K562 (cell line): ENCODE data around the gene IFT22. TPM values are rescaled to one million over a fixed set of nuclear protein-coding genes. Genes with fewer than 3 reads are reported as not detected.

Experiments
- ARNT ChIP-seq, 2 experiments: fragments of 450-650 bp; IDR thresholded peaks; 2 replicates each; pipeline ENCODE4 v1.6.1; 2016; ENCODE audit warnings: mild to moderate bottlenecking in 1 of 2
- CAMTA2 ChIP-seq: fragments of 250-450 bp; sonication (Bioruptor Pico); conservative IDR thresholded peaks from 2 replicates; pipeline ENCODE4 v1.5.1; 2022
- CEBPG ChIP-seq, 3 experiments: fragments of 200-800 bp in 1 of 3; sonication (Bioruptor generic) in 1 of 3; sonication (generic) in 1 of 3; formaldehyde crosslinking in 1 of 3; IDR thresholded peaks in 2 of 3; conservative IDR thresholded peaks in 1 of 3; 2 replicates each; pipeline versions ENCODE4 v1.6.1 to v1.8.0; 2016 to 2022; ENCODE audit warnings: missing compliant biosample characterization in 2 of 3, missing genetic modification characterization in 2 of 3, mild to moderate bottlenecking in 1 of 3, missing genetic modification reagents in 1 of 3
- ELF1 ChIP-seq: fragments of 200-800 bp; sonication (Bioruptor generic); IDR thresholded peaks from 2 replicates; pipeline ENCODE4 v1.6.1; 2016; ENCODE audit warnings: missing genetic modification characterization, missing compliant biosample characterization
- HNRNPL ChIP-seq: fragments of 200-400 bp; formaldehyde crosslinking; IDR thresholded peaks from 2 replicates; pipeline ENCODE4 v1.6.1; 2017; ENCODE audit warnings: low read depth, mild to moderate bottlenecking, low read length
- IFI16 ChIP-seq: fragments of 250-450 bp; sonication (Bioruptor Pico); IDR thresholded peaks from 2 replicates; pipeline ENCODE4 v2.1.2; 2022; ENCODE audit warnings: mild to moderate bottlenecking, inconsistent platforms
- SIN3A ChIP-seq, 2 experiments: fragments of 150-350 bp in 1 of 2; IDR thresholded peaks; 2 replicates each; pipeline ENCODE4 v1.6.1; 2011 to 2016; ENCODE audit warnings: borderline replicate concordance in 2 of 2, low read depth in 2 of 2, low read length in 2 of 2, mild to moderate bottlenecking in 2 of 2, moderate library complexity in 2 of 2; ENCODE audit not compliant: control insufficient read depth in 1 of 2
- SIN3B ChIP-seq: fragments of 450-650 bp; IDR thresholded peaks from 2 replicates; pipeline ENCODE4 v1.6.1; 2017; ENCODE audit warnings: low read depth, mild to moderate bottlenecking, moderate library complexity
- polyA plus RNA-seq, 8 experiments: library from polyadenylated mRNA; depleted of rRNA in 4 of 8; stranded (reverse) in 5 of 8; unstranded in 3 of 8; fragments of >200 nt; fragmentation: Nextera tagmentation in 2 of 8; fragmentation: Illumina TruSeq in 1 of 8; extraction: Ambion mirVana in 2 of 8; extraction: Trizol in 1 of 8; gene quantifications; 2 replicates each; pipeline versions ENCODE4 v1.2.1 to v1.2.3, GENCODE V29; 2011 to 2014; ENCODE audit warnings: inconsistent platforms in 1 of 8, missing spikeins in 1 of 8
- total RNA-seq, 7 experiments: library from RNA; depleted of rRNA in 6 of 7; stranded (reverse); fragments of >200 nt in 6 of 7; fragmentation: Illumina TruSeq in 2 of 7; extraction: Trizol in 2 of 7; gene quantifications; 2 replicates each; pipeline versions ENCODE4 v1.2.1 to v1.2.3, GENCODE V29; 2011 to 2021; ENCODE audit warnings: low replicate concordance in 1 of 7
- TF ChIP-seq, protein P1 (sequence below): sonication (generic); formaldehyde crosslinking; IDR thresholded peaks from 2 replicates; pipeline ENCODE4 v1.8.0; 2022; ENCODE audit warnings: mild to moderate bottlenecking, missing genetic modification reagents
- TF ChIP-seq, protein P2 (sequence below): sonication (generic); formaldehyde crosslinking; IDR thresholded peaks from 2 replicates; pipeline ENCODE4 v1.8.0; 2022; ENCODE audit warnings: mild to moderate bottlenecking, missing genetic modification reagents
- TF ChIP-seq, protein P3 (sequence below): fragments of 250-450 bp; sonication (Bioruptor Pico); IDR thresholded peaks from 2 replicates; pipeline ENCODE4 v1.4.0; 2020
- TF ChIP-seq, protein P4 (sequence below): IDR thresholded peaks from 2 replicates; pipeline ENCODE4 v1.6.1; 2012; ENCODE audit warnings: low read depth, low read length, improper control_type of control experiment, borderline replicate concordance

Gene IFT22
- total and polyA plus RNA-seq, 9 of the 15 experiments (the other 6 are each of a cell fraction or from before 2014, with no cell fraction given), result 6.3 to 18.2 (median 7.7) TPM

DNA sequence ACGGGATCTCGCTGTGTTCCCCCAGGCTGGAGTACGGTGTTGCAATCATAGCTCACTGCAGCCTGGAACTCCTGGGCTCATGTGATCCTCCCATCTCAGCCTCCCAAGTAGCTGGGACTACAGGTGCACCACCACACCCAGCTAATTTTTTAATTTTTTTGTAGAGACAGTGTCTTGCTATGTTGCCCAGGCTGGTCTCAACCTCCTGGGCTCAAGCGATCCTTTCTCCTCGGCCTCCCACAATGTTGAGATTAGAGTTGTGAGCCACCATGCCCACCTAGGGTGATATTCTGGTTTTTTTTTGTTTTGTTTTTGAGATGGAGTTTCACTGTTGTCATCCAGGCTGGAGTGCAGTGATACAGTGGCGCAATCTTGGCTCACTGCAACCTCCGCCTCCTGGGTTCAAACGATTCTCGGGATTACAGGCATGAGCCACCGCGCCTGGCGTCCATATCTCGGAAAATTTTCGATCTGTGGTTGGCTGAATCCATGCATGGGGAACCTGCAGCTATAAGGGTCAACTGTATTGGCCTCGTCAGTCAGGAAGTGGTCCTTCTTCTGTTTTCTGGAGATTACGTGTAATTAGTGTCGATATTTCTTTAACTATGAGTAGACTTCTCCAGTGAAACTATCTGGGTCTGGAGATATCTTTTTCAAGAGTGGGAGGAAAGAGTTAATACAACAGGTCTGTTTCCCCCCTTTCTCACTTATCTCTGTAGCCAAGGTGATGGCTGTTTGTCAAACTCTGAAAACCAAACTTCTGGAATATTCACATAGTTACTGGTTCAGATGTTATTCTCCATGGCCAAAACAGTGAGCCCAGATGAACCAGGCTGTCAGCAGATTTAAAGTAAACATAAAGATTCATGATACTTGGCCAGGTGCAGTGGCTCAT lies 55.7 kb downstream of the IFT22 start (continued):
- TF ChIP-seq, protein P1, sequence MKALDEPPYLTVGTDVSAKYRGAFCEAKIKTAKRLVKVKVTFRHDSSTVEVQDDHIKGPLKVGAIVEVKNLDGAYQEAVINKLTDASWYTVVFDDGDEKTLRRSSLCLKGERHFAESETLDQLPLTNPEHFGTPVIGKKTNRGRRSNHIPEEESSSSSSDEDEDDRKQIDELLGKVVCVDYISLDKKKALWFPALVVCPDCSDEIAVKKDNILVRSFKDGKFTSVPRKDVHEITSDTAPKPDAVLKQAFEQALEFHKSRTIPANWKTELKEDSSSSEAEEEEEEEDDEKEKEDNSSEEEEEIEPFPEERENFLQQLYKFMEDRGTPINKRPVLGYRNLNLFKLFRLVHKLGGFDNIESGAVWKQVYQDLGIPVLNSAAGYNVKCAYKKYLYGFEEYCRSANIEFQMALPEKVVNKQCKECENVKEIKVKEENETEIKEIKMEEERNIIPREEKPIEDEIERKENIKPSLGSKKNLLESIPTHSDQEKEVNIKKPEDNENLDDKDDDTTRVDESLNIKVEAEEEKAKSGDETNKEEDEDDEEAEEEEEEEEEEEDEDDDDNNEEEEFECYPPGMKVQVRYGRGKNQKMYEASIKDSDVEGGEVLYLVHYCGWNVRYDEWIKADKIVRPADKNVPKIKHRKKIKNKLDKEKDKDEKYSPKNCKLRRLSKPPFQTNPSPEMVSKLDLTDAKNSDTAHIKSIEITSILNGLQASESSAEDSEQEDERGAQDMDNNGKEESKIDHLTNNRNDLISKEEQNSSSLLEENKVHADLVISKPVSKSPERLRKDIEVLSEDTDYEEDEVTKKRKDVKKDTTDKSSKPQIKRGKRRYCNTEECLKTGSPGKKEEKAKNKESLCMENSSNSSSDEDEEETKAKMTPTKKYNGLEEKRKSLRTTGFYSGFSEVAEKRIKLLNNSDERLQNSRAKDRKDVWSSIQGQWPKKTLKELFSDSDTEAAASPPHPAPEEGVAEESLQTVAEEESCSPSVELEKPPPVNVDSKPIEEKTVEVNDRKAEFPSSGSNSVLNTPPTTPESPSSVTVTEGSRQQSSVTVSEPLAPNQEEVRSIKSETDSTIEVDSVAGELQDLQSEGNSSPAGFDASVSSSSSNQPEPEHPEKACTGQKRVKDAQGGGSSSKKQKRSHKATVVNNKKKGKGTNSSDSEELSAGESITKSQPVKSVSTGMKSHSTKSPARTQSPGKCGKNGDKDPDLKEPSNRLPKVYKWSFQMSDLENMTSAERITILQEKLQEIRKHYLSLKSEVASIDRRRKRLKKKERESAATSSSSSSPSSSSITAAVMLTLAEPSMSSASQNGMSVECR, result peak; percentile 60; the same call in 1 of the 2 replicates
- TF ChIP-seq, protein P2, sequence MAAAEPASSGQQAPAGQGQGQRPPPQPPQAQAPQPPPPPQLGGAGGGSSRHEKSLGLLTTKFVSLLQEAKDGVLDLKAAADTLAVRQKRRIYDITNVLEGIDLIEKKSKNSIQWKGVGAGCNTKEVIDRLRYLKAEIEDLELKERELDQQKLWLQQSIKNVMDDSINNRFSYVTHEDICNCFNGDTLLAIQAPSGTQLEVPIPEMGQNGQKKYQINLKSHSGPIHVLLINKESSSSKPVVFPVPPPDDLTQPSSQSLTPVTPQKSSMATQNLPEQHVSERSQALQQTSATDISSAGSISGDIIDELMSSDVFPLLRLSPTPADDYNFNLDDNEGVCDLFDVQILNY (CRISPR knock-in tag), result no peak
- TF ChIP-seq HNRNPL, result no peak
- peak in 1 of 2 experiments; percentile 72; a peak in 2 of 4 replicates for TF ChIP-seq ARNT (IDR thresholded peaks at IDR 0.05)
- TF ChIP-seq SIN3B, result no peak
- TF ChIP-seq IFI16 (CRISPR knock-in tag), result no peak
- no peak for TF ChIP-seq CAMTA2
- TF ChIP-seq, protein P3, sequence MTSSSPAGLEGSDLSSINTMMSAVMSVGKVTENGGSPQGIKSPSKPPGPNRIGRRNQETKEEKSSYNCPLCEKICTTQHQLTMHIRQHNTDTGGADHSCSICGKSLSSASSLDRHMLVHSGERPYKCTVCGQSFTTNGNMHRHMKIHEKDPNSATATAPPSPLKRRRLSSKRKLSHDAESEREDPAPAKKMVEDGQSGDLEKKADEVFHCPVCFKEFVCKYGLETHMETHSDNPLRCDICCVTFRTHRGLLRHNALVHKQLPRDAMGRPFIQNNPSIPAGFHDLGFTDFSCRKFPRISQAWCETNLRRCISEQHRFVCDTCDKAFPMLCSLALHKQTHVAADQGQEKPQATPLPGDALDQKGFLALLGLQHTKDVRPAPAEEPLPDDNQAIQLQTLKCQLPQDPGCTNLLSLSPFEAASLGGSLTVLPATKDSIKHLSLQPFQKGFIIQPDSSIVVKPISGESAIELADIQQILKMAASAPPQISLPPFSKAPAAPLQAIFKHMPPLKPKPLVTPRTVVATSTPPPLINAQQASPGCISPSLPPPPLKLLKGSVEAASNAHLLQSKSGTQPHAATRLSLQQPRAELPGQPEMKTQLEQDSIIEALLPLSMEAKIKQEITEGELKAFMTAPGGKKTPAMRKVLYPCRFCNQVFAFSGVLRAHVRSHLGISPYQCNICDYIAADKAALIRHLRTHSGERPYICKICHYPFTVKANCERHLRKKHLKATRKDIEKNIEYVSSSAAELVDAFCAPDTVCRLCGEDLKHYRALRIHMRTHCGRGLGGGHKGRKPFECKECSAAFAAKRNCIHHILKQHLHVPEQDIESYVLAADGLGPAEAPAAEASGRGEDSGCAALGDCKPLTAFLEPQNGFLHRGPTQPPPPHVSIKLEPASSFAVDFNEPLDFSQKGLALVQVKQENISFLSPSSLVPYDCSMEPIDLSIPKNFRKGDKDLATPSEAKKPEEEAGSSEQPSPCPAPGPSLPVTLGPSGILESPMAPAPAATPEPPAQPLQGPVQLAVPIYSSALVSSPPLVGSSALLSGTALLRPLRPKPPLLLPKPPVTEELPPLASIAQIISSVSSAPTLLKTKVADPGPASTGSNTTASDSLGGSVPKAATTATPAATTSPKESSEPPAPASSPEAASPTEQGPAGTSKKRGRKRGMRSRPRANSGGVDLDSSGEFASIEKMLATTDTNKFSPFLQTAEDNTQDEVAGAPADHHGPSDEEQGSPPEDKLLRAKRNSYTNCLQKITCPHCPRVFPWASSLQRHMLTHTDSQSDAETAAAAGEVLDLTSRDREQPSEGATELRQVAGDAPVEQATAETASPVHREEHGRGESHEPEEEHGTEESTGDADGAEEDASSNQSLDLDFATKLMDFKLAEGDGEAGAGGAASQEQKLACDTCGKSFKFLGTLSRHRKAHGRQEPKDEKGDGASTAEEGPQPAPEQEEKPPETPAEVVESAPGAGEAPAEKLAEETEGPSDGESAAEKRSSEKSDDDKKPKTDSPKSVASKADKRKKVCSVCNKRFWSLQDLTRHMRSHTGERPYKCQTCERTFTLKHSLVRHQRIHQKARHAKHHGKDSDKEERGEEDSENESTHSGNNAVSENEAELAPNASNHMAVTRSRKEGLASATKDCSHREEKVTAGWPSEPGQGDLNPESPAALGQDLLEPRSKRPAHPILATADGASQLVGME, result no peak
- TF ChIP-seq, protein P4, sequence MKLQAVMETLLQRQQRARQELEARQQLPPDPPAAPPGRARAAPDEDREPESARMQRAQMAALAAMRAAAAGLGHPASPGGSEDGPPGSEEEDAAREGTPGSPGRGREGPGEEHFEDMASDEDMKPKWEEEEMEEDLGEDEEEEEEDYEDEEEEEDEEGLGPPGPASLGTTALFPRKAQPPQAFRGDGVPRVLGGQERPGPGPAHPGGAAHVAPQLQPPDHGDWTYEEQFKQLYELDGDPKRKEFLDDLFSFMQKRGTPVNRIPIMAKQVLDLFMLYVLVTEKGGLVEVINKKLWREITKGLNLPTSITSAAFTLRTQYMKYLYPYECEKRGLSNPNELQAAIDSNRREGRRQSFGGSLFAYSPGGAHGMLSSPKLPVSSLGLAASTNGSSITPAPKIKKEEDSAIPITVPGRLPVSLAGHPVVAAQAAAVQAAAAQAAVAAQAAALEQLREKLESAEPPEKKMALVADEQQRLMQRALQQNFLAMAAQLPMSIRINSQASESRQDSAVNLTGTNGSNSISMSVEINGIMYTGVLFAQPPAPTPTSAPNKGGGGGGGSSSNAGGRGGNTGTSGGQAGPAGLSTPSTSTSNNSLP, result no peak
- no peak for TF ChIP-seq SIN3A (IDR thresholded peaks at IDR 0.05; ENCODE audit: borderline replicate concordance in 2 of 2, control insufficient read depth in 1 of 2, low read depth in 2 of 2, low read length in 2 of 2)
- TF ChIP-seq CEBPG (CRISPR knock-in tag; IDR thresholded peaks at IDR 0.05), result peak; percentile 57; the same call in 1 of the 2 replicates
- peak; percentile 18 to 76; a peak in 3 of 4 replicates for TF ChIP-seq CEBPG (tag; conservative IDR thresholded peaks at IDR 0.05 in 1 of 2, IDR thresholded peaks at IDR 0.05 in 1 of 2)
- TF ChIP-seq ELF1 (tag), result no peak
